Activated CD4-positive, alpha-beta T cell treated with anti-CD3 and anti-CD28 coated beads, Interleukin-2, Interleukin-4, amounts not matched to agents 100 ng/mL and 50 ng/mL, durations not matched to agents 16 hours and 8 hours (primary cell): ENCODE data around the gene ELMO1.

Source experiments
- DNase-seq: peaks from one replicate; pipeline ENCODE4 v3.0.0-alpha.2; 2020; ENCODE audit warnings: low spot score

ELMO1 gene

DNA sequence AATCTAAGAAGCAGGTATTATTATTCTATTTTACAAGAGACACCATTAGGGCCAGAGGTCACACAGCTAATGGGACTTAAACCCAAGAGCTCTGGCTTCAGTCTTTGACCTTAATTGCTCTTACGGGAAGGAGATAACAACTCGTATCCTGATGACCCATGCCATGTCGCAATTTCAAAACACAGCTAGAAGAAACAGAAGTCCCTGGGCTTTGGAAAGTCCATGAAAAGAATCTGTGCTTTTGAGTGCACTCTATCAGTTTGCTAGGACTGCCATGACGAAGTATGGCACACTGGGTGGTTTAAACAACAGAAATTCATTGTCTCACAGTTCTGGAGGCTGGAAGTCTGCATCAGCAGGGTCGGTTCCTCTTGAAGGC, 476.5 kb downstream of the ELMO1 start:
- no peak for DNase-seq

DNA sequence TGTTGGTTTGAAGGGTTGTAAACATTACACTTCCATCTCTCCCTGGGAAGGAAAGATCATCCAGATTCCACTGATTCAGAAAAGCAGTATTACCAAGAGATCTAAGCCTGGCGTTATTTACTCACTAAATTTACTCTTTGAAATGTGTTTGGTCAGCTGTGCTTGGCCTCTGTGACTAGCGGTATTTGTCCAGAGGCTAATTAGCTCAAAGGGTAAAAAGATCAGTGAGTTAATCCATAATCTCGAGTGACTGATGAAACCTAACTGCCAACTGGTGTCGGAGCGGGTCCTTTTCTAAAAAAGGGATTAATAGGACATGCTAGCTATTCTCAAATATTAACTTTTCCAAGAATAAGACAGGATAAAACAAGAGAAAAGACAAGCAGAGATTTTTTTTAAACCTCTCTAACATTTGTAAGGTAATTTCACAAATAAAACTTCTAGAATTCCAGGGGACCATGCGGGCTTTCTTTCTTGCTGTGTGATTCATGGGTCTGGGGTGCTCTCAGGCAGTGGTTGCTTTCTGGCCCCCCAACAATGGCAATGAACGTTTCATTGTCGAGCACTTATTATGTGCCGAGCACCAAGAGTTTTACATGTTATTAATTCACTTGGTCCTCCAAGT, 477.0 kb downstream of the ELMO1 start:
- DNase-seq: no peak

DNA sequence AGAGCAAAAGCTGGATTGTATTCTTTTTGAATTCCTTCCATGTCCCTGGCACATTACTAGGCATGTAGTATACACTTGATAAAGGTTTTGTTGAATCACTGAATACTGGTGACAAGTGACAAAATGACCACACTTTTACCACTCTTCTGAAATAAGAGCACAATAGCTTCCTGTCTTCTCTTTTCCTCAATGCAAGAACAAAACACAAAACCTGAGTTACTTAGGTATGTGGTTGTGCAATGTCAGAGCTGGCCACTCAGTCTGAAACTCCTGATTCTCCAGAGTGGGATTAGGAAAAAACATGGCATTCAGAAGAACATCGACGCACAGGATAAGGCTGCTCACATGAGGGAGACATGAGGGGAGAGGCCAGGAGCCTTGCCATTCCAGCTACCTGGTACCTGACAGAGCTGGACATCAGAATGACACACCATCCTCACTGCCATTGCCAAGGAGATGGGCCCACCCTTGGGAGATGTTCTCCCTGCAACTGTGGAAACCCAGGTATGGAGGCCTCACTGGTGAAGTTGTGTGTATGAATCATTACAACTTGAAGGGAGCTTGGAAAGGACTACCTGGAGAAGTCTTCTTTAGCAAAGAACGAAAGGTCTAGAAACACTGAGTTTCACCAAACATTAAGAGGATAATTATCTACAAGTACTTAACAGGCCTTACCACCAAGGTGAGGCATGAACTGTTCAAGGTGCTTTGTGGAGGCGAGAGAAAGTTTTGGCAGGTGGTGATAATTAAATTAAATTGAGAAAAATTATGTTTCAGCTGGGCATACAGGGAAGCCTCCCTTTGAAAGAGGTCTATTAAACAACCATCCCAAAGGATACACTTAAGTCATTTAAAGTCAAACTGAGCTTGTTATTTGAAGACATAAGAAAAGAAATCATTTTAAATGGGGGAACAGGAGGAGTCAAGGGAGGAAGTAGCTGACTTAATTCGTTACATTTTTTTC, 477.8 kb downstream of the ELMO1 start:
- no peak for DNase-seq

DNA sequence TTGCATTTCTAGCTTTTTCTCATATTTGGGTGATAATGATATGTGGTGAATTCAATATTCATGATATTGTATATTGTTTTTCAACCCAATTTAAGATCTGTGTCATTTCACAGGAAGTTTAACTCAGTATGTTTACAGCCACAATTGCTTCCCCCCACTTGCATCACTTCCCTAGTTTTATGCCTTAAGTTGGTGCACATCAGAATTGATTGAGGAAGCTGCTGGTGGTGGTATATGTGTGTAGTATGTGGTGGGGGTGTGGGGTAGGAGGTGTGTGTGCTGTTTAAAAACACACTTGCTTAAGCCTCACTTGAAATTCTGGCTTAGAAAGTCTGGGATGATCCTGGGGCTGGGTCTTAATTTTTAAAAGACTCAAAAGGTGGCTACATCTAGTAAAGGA, 479.3 kb downstream of the ELMO1 start:
- peak; percentile 24 for DNase-seq

DNA sequence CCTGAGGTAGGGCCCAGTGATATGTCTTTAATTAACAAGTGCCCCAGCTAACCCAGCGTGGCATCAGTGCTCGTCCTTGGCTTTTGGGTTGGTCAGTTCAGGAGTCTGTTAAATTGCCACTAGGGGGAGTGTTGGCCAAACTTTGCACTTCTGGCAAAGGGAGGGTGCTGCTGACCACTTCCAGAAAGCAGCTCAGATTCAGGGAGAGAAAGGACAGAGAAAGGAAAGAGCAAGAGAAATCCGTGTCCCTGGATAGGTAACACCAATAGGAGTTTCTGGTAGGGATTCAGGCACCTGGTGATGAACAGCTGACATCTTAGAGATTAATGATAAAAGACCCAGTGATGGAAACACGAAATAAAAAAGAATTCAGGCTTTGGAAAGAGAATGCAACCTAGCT, 481.3 kb downstream of the ELMO1 start:
- no peak for DNase-seq

DNA sequence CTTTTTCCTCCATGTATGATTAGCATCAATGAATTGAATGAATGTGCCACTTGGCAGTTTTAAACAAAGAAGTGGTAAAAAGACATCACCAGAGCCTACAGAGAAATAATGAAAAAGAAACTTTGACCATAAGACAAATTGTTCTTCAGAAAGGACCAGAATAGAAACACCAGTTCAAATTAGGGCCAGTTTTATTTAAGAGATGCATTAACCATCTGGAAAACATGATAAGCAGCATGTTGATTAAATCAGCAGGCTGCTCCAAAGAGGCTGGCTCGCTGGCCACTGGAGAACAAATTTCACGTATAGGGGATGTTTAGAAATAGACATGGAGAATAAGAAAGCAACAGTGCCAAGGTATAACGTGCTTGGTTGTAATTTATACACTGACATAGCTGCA, 482.0 kb downstream of the ELMO1 start:
- DNase-seq: no peak

DNA sequence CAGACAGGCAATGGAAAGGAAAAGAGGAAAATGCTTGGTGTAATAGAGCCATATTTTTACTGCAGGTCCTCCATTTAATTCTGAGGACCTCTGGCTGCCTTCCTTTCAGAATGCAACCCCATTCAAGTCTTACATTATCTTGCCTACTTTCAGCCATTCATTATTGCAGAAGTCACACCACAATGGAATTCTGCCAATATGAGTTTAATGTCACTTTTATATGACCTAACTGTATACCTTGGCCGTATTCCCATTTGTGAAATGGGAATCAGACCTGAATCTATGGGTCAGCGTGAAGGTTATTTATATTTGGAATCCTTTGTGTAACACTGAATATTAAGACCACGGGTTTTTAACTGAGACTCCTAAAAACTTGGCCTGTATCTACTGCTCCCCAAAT, 482.6 kb downstream of the ELMO1 start:
- DNase-seq: no peak

DNA sequence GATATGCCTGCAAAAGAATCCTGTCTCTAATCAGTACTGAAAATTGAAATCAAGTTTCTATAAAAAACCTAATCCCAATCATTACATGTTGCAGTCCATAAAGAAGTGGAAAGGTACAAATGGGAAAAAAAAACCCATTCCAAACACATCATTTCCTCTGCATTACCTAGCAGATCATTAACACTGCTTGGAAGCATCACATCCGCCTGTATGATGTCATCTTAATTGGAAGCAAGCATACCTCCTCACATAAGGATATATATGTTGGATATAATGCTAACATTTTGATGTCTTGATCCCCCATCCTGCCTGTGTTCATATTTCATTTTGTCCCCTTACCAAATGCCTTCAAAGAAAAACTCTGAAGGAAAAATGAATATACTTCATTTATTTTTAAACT, 483.0 kb downstream of the ELMO1 start:
- DNase-seq: no peak

DNA sequence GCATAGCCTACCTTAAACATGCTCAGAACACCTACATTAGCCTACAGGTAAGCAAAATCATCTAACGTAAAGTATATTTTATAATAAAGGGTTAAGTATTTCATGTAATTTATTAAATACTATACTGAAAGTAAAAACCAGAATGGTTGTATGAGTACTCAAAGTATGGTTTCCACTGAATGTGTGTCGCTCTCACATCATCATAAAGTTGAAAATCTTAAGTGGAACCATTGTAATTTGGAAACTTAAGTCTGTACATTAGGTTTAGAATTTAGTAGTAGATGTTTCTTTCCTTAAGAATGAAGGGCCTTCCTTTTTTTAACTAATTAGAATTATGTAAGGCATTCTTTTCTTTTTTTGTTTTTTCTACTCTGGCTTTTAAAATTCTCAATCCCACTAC, 484.4 kb downstream of the ELMO1 start:
- no peak for DNase-seq

DNA sequence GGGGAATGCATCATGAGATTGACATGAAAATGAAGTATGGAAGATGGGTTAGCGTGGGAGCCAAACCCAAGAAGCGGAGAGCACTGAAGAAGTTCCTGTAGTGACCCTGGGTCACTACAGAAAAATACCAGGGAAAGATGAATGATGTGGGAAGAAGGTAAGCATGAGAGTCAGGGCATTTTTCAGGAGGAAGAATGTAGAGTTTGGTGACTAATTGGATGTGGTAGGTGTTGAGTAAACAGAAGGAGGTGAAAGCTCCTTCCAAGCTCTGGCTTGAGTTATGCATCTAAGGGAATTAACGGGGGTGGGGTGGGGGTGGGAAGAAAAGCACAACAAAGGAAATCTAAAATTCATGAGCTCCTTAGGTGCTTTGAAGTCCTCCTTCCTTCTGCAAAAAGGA, 486.3 kb downstream of the ELMO1 start:
- DNase-seq: no peak

DNA sequence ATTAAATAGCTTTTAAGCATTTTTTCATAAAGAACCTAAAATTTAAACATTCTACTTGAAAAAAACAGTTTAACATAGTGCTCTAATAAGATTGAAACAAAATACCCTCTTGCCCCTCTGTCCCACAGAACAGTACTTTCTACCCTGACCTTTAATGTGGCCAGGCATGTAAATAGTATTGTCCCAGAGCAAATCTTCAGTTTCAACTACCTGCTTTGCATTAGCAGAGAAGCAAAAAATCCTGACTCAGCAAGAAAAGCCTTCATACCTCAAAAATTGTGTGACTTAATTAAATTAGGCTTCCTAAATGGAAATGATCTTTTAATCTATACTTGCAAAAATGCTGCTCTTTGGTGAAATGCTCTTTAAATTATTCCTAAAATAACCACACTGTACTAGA, 487.0 kb downstream of the ELMO1 start:
- no peak for DNase-seq

DNA sequence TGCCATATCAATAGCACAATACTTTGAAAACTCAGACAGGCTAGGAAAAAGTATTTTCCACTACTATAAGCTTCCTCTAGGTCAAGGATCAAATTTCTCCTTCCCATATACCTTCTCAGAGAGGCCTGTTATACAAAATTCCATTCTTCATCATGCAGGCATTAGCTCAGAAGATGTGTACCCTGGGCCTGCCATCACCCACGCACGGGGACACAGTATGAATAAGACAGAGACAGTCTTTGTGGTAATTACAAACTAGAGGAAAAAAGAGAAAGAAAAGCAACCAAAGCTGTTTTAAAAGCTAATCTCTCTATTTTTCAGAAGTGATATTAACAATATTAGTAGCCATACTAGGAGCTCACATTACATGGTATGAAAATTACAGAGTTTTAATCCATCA, 487.6 kb downstream of the ELMO1 start:
- no peak for DNase-seq

DNA sequence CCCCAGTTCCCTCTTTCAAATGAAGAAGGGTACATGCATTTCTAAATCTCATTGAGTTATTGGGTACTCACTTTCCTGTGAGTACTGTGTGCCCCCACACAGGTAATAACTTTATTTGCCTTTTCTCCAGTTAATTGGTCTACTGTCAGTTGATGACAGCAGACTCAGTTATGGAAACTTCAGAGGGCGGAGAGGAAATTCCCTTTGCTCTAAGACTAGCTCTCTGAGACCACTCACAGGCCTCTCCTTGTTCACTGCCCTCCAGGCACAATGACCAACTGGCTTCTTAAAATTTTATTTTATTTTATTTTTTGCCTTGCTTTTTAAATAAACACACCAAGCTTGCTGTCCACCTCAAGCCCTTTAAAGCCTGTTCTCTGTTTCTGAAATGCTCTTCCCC, 488.6 kb downstream of the ELMO1 start:
- DNase-seq: no peak

DNA sequence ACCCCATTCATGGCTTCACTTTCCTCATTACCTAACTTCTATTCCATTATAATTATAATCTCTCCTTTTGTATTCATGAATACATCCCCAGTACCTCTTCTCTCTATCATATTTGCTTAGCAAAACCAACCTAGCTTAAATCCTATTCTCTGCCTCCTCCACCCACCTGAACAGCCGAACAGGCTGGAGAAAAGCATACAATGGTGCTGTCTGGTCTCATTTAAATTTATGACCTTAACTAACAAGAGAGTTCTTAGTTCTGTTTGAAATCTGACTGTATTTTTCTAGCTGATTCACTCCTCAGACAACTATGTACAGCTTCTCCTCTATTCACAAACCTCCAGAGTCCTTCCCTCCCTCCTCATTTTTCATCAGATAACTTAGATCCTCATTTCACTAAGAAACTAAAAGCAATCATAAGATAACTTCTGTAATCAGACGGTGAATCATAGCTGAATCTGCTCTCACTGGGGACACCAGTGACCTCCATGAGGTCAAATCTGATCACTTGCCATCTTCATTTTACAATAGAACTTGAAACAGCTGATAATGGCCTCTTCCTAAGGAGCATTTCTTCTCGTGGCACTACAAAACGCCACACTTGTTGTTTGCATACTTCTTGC, 490.4 kb downstream of the ELMO1 start:
- DNase-seq: no peak

DNA sequence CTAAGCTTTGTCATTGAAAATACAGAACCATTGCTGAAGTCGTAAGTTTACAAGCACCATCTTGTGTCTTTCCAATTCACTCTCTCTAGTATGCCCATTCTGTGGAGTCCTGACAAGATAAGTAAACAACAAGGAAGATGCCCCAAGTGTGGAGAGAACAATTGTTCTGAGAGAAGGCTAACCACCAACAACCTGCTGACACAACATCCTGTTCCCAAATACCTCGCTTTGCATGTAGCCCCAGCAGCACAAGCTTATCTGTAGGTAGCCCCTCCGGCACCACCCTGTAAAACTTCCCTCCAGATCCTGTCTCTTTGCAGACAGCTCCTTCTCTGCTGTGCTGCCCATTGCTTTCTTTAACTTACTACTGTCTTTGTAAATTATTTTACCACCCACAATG, 491.0 kb downstream of the ELMO1 start:
- DNase-seq: no peak

DNA sequence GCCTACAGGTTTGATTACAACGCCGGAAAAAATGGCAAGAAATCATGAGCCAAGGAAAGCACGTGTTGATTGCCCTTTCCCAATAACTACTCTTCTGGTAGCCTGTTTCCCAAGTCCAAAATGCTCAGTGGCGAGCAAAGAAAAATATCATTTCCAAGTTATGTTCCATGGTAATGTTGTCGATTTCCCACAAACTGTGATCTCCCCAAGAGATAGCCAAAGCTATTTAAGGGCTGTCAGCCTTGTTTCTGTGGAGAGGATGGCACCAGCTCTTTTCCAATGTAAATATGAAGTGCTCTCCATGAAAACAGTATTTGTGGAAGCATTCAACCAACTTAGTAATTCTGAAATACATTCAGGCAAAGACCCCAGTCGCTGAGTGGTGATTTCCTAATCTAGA, 491.9 kb downstream of the ELMO1 start:
- no peak for DNase-seq

DNA sequence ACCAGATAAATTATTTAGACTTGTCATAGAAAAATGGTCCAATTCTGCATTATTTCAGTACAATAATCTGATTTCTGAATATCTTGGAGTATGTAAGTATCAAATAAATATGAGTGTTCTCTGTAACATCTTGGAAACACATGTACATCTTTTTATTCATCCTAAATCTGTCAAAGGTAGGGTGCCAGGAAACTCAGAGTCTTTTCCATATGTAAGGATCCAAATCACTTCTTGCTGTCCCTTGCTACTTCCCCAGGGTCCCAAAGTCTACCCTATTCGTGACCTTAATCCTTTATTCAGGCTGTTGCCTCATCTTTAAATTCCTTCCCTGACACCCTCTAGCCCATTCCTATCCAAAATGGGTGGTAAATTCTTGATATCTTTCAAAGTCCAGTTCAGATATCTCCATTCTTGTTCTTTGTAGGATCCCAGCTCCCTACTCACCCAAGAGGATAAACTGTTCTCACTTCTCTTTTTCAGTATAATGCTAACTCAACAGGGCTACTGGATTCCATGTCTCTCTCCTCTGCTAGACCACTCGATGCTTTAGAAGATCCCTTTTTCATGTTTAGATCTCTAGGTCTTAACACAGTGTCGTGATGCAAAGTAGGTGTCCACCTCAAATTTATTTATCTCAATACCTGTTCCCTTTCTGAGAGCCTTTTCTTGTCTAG, 493.1 kb downstream of the ELMO1 start:
- no peak for DNase-seq

DNA sequence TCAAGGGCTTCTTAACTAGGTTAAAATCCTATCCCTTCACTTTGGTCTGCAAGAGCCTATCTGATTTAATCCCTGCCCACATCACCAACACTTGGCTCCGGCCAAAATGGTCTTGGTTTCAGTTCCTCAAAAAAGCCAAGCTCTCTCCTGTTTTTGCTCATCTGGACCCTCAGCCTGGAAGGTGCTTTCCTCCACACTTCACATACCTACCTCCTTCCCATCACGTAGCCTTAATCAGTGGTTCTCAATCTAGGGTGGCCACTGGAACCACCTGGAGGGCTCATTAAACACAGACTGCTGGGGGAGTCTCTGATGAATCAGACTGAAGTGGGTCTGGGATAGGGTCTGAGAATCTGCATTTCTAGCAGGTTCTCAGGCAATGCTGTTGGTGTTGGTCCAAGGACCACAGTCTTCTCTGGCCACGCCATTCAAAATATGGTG, 497.4 kb downstream of the ELMO1 start:
- DNase-seq: no peak

DNA sequence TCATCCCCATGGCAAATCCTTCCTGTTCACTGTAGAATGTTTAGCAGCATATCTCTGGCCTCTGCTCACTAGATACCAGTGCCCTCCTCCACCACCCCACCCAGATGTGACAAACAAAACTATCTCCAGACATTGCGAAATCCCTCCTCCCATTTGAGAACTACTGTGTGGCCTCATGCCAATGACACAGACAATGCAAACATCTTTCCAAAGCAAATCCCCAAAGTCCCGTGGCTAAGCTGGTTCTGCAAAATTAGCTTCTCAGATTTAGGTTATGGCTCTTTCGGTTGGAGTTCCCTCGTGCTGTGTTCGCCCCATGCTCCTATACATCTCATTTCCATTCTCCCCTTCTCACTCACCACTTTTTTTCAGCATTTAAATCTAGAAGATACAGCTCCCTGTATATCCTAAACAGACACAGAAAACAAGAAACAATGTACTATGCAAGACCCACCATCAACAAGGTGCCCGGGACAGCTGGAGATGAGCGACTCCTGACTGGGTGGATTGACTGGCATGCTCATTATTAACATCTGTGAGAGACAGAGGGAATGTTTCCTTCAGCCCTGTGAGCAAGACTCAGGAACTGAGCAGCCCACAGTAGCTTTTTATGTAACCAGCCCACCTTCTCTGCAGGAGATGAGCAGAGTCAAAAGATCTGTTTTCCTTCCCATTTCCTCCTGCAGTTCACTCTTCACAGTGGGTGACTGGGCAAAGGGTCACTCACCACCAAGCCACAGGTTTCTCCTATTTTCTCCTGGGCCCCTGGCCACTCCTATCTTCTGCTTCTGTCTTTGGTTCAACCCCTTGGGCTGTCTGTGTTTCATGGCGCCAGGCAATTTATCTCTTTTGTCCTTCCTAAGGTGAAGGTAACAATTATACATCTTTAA, 498.7 kb downstream of the ELMO1 start:
- no peak for DNase-seq

DNA sequence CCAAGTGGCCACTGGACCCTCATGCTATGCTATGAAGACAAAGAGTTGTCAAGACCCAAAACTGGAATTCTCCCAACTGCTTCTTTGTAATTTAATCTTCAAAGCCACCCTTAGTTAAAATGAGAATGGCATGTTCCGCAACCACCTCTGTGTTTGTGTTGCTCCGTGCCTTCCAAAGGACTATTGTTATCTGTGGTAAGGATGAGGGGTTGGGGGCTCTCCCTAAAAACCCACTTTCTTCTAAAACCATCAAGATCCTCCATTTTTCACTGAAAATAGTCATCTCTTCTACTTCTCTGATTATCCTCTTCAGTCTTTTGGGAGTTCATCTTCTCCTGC, 502.3 kb downstream of the ELMO1 start:
- DNase-seq: no peak

DNA sequence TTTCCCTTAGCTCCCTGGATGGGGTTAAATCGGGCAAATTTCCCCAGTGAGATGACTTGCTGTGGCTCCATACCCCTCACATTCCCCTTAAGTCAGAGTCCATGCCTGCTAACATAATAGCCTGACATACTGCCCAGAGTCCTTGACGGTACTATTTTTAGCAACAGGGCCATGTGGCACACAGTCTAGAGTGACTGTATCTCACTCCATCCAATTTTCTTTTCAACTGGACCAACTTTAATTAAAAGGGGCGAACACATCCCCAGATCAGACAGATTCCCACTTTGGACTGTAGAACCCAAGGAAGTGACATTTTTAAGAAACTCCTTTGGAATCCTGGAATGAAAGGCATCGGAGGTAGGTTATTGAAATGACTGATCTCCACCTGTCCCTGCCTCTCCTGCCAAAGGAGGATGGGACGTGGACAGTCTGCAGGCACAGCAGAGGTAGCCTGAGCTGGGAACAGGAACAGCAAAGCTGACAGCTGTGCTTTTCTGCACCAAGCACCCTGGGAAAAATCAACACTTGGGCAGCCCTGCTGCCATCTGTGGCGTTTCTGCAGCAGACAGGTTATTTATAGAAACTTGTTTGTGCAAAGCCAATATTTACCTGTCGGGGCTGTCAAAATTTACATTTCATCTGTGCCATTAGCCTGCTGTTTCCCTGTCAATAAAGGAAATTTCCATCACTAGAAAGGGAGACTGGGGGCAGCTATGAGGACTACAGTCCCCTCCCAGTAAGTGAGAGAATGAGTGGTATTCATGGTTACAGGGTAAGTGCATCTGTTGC, 502.9 kb downstream of the ELMO1 start:
- no peak for DNase-seq
